Muscle of arm (tissue), 12 donors: ENCODE data around the gene MCF2L. TPM values are rescaled to one million over a fixed set of nuclear protein-coding genes. Genes with fewer than 3 reads are reported as not detected.
"Not testable (repeated sequence)": the region's sequence is repeated elsewhere in the genome, so short reads cannot be mapped to it uniquely, and the experiment has no call there.

Source experiments
- DNase-seq: peaks from one replicate; pipeline ENCODE4 v3.0.0-alpha.2; 2013
- polyA plus RNA-seq, 12 donors: library from polyadenylated mRNA; unstranded; fragments of 120-200 nt; gene quantifications; one replicate each; pipeline ENCODE4 v1.2.1, GENCODE V29; 2013; ENCODE audit not compliant: insufficient read length in 12 of 12

Gene MCF2L
- polyA plus RNA-seq, 12 donors: 13.7 to 50.7 (median 22.0) TPM; not detected in 1

DNA sequence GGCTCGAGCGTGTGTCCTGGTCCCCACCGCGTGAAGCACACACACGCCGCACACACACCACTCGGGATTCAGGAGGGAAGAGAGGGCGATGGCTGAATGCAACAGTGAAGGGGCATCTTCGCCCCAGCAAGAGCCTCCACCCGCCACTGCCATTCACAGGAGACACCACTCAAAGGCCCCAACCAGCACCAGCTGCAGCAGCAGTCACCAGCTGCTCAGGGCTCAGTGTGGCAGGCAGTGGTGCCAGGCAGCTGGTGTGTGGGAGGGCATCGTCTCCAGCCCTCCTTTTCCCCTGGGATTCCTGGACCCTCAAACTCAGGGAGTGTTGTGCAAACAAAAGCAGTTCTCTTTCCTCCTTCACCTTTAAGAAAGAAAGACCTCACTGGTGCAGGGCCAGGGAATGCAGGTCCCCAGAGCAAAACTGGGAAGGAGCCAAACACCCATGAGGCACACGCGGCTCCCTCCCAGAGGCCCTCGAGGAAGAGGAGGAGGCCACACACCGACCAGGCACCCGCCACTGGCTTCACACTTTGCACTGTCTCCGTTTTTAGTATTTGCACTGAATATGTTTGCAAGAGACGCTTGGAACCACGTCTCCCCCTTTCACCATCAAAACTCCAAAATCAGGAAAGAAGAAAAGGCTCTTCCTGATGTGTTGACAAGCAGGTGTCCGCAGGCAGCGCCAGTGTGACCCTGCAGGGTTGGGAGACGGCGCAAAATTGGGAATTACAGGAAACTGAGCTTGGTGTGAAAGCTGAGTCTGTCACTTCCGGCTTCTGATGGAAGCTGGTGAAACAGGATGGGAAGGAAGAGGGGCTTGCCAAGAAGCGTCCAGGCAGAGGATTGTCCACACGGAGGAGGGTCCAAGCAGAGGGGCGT lies 110.1 kb downstream of the MCF2L start:
- no peak for DNase-seq

DNA sequence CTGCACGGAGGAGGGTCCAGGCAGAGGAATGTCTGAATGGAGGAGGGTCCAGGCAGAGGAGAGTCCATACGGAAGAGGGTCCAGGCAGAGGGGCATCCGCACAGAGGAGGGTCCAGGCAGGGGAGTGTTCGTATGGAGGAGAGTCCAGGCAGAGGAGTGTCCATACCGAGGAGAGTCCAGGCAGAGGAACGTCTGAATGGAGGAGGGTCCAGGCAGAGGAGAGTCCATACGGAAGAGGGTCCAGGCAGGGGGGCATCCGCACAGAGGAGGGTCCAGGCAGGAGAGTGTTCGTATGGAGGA lies 110.7 kb downstream of the MCF2L start:
- DNase-seq: not testable (repeated sequence)

DNA sequence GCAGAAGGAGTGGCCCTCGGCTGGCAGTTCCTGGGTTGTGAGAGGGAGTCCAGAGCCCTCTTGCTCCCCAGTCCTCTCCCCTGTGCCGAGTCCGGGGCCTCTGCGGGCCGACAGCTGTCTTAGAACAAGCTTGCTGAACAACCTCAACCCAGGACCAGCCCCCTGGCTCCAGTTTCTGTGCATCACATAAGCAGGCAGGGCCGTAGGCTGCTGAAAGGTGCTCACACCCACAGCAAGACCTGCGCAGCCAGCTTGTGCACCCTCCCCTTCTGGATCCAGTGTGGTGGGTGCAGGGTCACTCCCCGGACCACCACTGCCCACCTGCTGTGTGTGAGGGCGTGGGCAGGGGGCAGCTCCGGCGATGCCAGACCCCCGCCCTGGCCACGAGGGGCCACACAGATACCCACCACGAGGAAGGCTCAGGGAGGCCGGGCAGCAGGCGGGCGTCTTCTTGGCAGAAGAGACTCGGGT lies 111.4 kb downstream of the MCF2L start:
- DNase-seq: no peak

DNA sequence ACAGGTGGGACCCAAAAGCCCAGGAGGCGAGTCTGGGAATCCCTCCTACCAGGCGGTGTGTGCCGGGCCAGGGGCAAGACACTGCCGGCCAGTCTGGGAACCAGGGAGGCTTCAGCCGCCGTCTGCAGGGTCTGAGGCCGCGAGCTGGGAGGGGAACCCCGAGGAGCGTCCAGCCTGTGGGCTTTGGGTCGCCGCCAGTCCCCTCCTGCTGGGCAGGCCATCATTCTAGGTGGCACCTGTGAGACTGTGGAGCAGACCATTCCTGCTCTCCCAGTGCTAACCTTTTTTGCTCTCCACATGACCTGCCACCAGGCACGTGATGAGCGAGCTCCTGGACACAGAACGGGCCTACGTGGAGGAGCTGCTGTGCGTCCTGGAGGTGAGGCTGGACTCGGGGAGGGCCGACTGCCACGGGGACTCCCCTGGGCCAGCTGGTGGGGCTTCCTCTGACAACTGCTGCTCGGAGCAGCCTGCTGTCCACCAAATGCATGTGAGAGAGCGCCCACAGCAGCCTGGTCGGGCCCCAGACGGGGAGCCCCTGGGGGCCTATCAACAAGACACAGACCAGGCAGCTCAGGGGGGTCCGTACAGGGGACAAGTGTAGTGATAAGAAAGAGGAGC lies 112.0 kb downstream of the MCF2L start:
- no peak for DNase-seq

DNA sequence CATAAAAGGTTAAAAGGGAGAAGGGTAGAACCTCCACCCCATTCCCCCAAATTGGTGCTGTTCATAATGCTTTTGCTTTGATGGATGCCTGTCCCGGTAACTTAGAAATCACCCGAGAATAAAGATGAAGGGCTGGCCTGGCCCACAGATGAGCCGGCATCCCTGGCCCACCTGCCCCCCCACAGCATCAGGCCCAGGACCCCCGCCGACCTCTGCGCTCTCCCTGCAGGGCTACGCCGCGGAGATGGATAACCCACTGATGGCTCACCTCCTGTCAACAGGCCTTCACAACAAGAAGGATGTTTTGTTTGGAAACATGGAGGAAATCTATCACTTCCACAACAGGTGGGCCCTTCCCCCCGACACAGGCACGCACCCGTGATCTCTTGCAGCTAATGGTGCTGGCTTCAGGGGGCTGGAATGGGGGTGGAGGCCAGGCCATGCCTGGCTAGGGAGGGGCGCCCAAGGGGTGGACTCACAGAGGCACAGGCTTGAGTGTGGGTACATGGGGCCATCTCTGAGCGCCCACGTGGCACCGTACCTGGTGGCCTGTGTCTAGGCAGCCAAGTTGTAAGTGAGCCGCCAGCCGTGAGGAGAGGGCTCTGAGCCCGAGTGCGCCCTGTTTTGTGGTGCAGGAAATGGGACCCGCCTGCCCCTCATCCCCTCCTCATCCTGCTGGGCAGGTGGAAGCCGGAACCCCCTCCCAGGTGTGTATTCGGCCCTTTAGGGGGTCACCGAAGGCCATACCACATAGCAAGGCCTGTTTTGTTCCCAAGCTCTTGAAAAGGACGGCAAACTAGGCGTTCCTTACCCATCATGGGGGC lies 113.4 kb downstream of the MCF2L start:
- no peak for DNase-seq

DNA sequence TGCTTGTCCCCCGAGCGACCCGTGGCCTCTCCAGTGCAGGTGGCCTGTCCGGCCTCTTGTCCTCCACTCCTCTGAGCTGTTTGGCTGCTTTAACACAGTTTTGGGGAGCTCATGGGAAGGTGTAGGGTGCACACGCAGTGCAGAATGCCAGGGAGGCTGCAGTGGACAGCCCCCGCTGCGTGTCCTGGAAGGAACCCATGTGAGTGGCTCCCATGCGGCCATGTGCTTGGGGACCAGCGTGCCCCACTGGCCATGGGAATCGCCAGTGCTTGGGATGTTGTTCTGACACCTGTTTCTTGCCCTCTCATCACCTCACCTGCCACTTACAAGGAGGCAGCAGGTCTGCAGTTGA lies 114.0 kb downstream of the MCF2L start:
- no peak for DNase-seq

DNA sequence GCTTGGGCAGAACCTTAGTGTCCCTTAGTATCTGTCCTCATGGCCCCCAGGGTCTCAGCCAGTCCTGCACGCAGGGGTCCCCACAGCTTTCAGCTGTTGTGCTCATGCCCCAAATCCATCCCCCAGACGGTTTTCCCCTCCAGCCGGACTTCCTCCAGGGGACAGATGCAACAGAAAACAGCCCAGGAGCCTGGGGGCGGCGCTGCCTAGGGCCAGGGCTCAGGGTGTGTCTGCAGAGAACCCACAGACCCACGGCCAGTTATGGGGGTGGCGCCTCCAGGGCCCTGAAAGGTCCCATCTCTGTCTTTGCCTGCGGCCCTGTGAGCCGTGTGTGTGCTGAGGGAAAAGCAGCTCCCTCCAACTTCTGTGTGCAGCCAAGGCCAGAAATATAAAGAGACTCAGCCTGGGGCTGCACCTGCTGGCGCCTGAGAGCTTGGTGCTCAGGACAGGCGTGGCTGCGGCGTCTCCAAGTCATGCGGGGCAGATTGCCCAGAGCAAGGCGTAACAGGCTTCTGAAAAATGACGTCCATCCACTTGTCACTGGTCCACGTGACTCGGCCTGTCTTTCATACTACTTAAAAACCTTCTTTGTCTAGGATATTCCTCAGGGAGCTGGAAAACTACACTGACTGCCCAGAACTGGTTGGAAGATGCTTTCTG lies 114.5 kb downstream of the MCF2L start:
- peak; percentile 84 for DNase-seq

DNA sequence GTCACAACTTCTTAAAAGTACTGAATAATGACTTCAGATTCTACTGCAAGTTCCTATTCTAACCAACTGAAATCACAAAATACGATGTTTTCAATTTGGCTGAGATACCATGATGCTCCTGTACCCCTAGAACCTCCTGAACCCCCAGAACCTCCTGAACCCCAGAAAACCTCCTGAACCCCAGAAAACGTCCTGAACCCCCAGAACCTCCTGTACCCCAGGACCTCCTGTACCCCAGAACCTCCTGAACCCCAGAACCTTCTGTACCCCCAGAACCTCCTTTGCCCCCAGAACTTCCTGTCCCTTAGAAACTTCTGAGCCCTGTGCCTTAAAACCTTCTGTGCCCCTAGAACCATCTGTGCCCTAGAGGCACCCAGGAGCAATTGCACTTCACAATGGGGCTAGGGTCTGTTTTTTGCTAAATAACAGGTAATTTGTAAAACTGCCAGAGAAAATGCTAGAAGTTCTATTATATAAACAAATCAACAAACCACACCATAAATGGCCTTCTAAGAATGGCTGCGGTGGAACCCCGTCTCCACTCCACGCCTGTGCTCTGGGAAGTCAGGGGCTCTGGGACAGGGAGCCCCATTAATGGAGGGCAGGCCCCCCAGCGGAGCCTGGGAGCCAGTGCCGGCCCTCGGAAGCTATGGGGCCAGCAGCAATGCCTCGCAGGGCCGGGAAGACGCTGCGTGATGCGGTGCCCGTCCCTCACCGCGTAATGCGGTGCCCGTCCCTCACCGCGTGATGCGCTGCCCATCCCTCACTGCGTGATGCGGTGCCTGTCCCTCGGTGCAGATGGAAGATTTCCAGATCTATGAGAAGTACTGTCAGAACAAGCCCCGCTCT lies 115.3 kb downstream of the MCF2L start:
- DNase-seq: no peak

DNA sequence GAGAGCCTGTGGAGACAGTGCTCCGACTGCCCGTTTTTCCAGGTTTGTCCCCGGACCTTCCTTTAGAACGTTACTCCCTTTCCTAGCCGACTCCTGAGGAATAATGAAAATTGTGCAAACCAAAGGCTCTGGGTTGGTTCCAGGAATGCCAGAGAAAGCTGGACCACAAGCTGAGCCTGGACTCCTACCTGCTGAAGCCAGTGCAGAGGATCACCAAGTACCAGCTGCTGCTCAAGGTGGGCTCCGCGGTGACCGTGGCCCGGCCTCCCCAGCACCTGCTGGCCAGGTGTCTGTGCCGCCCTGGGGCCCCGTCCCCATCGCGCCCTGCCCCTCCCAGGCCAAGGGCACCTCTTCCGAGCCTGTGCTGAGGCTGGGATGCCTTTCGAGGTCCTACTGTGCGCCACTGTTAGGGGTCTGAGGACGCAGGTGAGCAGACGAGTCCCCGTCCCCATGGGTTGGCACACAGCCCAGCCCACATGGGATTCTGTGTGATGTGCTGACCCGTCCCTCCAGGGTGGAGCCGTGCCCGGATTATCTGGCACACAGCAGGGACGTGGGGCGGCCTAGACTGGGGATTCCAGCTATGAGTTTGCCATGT lies 116.0 kb downstream of the MCF2L start:
- DNase-seq: no peak

DNA sequence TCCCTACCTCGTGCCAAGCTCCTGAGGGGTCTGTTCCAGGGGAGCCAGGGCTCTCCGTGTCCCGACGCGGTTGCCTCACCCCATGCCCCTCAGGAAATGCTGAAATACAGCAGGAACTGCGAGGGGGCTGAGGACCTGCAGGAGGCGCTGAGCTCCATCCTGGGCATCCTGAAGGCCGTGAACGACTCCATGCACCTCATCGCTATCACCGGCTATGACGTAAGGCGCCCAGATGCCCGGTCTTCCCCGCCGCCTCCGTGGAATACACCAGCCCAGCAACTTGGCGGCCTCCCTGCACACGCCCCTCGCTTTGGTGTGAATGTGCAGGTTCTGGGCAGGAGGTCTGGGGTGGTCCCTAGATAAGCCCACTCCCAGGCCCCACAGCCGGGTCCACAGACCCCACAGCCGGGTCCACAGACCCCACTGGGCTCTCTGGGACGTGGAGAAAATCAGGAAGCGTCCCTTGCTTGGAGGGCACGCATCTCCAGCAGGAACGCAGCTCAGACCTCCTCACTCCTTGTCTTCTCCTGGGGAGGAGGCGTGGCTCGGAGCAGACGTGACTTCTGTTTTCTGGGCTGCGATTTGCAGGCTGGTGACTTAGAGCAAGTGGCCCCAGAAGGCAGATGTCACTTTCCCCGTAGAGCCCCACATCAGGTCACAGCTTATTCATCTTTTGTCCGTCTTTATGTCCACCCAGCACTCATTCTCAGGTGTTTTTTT lies 117.2 kb downstream of the MCF2L start:
- DNase-seq: no peak

DNA sequence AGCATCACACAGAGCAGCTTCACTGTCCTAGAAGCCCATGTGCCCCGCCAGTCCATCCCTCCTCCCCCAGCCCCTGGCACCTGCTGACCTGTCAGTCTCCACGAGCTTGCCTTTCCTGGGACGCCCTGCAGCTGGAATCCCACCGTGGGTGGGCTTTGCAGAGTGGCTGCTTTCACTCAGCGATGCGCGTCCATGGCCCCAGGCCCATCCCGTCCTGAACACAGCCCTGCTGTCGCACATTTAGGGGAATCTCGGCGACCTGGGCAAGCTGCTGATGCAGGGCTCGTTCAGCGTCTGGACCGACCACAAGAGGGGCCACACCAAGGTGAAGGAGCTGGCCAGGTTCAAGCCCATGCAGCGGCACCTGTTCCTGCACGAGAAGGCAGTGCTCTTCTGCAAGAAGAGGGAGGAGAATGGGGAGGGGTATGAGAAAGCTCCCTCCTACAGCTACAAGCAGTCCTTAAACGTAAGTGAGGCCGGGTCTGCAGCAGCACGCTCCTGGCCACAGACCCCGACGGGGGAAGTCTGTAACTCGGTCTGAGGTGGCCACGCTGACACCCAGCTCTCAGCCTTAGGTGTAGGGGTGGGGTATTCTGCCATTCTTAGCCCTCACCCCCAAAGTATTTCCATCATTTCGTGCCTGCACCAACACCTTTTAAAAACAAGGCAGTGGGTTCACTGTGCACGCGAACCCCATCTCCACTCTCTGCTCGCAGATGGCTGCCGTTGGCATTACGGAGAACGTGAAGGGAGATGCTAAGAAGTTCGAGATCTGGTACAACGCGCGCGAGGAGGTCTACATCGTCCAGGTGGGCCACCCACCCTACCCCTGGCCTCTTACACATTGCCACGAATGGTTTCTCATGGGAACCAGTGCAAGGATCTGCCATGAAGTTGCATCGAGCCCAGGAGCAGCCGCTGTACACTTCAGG lies 118.2 kb downstream of the MCF2L start:
- DNase-seq: no peak

DNA sequence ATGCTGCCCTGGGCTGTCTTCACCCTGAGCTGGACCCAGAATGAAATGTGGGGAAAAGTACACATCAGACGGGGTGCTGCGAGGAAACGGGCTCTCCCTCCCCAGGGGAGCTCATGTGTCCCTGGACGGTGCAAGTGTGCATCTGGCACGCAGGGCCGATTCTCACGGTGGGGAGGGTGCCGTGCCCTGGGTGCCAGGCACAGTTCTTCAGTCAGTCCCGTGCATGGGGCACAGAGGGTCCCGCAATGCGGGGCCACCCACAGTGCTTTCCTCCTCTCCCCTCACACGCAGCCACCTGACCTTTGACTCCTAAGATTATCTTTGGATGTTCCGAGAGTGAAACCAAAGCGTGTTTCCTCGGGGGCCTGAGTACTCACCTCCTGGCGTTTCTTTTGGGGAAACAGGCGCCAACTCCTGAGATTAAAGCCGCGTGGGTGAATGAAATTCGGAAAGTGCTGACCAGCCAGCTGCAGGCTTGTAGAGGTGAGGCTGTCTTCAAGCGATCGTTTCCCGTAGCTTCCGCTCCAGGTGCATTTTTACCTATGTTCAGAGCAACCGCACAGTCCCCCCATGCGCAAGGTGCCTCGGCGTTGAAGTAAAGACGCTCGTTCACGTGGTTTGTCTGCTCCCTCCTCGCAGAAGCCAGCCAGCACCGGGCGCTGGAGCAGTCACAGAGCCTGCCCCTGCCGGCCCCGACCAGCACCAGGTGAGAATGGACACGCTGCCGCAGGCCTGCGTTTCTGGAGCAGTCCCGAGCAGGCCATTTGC lies 119.1 kb downstream of the MCF2L start:
- DNase-seq: no peak

DNA sequence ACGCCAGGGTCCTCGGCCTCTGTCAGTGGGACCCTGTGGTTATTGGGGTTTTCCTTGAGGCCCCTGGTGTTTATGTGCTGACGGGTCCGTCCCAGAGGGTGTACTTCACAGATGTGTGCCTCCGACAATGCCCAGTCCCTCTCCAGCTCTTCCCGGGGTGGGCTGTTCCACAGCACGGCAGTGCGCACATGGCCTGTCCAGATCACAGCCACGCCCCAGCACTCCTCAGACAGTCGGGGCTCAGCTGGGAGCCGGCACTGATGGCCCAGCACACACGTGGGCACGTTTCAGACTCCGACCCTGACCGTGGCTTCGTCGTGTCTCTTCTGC lies 119.6 kb downstream of the MCF2L start:
- DNase-seq: no peak

DNA sequence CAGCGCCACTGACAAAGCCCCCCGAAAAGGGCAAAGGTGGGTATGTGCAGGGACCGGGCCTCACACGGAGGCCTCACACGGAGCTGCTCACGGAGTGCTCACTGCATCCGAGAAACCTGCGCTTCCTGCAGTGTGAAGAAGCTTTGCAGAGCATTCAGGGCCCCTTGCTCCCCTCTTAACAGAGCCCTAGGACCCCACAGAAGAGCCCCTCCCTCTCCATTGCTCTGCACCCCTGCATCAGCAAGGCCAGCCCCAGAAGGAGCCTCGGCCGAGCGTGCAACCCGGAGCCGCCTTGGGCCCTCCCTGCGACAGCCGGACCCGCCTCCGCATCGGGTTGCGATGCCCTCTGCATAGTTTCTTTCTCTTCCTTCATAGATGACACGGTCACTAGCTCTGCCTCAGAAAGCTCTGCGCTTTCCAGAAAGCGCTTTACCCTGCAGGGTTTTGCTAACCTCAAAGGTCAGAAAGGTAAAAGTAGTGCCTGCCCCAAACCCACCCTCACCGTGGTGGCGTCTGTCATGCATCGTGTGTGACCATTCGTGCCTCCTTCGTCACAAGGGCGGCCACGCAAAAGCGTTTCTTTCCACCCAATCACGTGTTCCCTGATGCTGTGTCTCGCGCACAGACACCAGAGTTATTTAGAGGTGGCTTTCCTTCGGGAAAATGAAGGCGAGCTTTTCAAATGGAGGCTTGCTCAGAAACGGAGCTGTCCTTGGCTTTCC lies 120.8 kb downstream of the MCF2L start:
- no peak for DNase-seq

DNA sequence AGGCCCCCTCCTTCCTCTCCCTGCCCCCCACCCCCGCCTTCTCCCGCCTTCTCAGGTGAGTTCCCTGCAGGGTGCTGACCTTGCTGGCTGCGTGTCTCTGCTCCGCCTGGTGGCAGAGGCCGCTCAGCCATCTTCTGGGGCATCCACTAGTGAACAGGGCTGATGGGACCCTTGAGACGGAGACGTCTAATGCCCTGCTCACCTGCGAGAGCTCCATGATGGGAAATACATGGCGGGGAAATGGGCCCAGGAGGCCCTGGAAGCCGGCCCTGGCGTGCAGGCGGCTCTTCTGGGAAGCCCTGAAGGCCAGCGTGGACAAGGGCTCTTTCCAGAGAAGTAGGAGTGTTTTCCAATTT lies 121.4 kb downstream of the MCF2L start:
- DNase-seq: no peak

DNA sequence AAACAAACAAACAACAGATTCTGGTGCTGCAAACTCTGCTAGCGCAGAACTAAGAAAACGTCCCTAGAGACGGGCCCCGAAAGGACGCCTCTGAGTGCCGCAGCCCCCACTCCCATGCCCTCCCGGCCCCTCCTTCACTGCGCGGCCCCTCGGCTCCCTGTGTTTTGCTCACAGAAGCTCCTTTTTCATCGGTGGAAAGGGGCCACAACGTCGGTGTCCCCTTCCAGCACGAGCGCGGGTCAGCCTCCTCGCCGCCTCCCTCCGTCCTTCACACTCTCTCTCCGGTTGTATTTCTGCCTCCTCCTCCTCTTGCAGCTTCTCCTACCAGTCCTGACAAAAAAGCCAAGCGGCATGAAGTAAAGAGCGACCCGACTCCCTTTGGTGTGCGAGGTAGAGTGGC lies 121.8 kb downstream of the MCF2L start:
- DNase-seq: no peak

DNA sequence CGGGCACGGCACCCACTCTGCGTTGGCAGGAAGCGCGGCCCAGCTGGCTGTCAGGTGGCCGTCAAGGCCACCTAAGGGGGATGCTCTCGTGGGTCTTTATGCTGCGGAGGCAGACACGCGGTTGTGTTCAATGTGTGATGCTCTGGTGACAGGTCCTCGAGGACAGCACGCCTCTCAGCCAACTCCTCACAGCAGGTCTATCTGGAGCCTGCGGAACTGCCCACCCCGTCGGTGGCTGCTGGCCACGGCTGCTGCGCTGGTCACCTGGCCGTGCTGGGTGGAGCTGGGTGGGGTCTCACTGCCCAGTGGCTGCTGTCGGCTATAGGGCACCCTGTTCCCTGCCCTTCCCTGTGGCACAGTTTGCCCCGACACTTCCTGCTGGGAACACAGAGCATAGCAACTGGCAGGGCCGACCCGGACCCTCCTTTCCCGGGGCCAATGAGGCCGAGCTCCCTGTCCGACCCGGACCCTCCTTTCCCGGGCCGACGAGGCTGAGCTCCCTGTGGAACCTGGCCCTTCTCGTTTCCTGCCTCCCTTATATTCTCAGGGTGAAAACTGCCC lies 122.3 kb downstream of the MCF2L start:
- no peak for DNase-seq
